ENCODE measurements around the gene PPM1D. TPM values are rescaled to one million over a fixed set of nuclear protein-coding genes. Genes with fewer than 3 reads are reported as not detected.

The PPM1D gene
- total and polyA plus RNA-seq, 2 donors (not counting 1 experiment from before 2014, with no cell fraction given): 6.5 to 27.2 TPM

DNA sequence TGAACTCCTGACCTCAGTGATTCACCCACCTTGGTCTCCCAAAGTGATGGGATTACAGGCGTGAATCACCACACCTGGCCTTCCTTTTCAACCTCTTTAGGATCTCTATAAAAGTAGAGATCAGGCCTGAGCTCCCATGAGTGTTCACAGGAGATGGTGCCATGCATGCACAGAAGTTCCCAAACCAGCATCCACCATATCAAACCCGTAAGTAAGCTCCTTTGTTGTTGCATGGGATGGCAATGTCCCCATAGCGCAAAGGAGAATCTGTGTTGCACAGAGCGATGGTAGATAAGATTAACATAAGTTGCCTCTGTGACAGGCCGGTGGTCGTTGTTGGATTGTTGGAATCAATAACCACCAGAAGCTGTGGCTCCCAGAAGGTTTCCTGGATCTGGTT lies 34.8 kb upstream of the PPM1D start:
- Histone ChIP-seq H4K20me1 (ENCODE audit: control insufficient read depth, insufficient read depth, low read length, poor library complexity, severe bottlenecking) (no peaks in the 10 kb centered on the region), H2AFZ (ENCODE audit: insufficient read depth, low read depth, low read length, poor library complexity, severe bottlenecking) (no peak overlapping the region), H3K27ac (ENCODE audit: low read length in 2 of 2) (no peak overlapping the region), H3K4me1 (ENCODE audit: control insufficient read depth in 2 of 2, insufficient read depth in 2 of 2, low read length in 2 of 2) (no peaks in the 10 kb centered on the region), H3K4me3 (ENCODE audit: control extremely low read depth in 1 of 5, extremely low read depth in 1 of 5, insufficient read depth in 1 of 5, low read depth in 2 of 5, low read length in 4 of 5) (no peak overlapping the region), H3K9me3 (ENCODE audit: control extremely low read depth in 1 of 3, control insufficient read depth in 2 of 3, insufficient read depth in 1 of 3, low read length in 2 of 3) (peaks cover 0 to 7% (median 0%) of the 10 kb centered on the region in 3 donors), H3K9ac (ENCODE audit: low read length) (no peak overlapping the region), H3K36me3 (replicated peaks in 1 of 2; ENCODE audit: control extremely low read depth in 1 of 2, control insufficient read depth in 1 of 2, extremely low read depth in 1 of 2, insufficient read depth in 2 of 2, low read length in 1 of 2) (no peaks in the 10 kb centered on the region), H3K4me2 (replicated peaks; ENCODE audit: low read depth, low read length, poor library complexity, severe bottlenecking) (no peak overlapping the region), H3K79me2 (ENCODE audit: control insufficient read depth, insufficient read depth, low read length) (no peaks in the 10 kb centered on the region), H3K27me3 (replicated peaks in 1 of 4; ENCODE audit: control extremely low read depth in 1 of 4, control insufficient read depth in 3 of 4, insufficient read depth in 4 of 4, low read length in 3 of 4) (no peaks in the 10 kb centered on the region)
- ChIA-PET CTCF (interaction anchor here (1.0 to 1.1 kb wide), 2 partner anchors 73 to 76 kb away, joined by 3 read pairs; no protein-coding TSS in a partner anchor), POLR2A (interaction anchor here (0.7 kb wide), 2 partner anchors 10 to 896 kb away, joined by 3 to 4 read pairs; no protein-coding TSS in a partner anchor)
- no peak for DNase-seq
- no peak overlapping the region for H3K4me3 Mint-ChIP-seq
- whole genome bisulfite sequencing (ENCODE audit: insufficient coverage): 94% methylated on average over 5 of the region's 6 CpGs
- peaks cover 4% of the 10 kb centered on the region for H3K9me3 Mint-ChIP-seq (ENCODE audit: insufficient read depth)
- no peak overlapping the region for H3K27ac Mint-ChIP-seq
- H3K27me3 Mint-ChIP-seq: no peaks in the 10 kb centered on the region
- H3K4me1 Mint-ChIP-seq: no peaks in the 10 kb centered on the region
- ATAC-seq (ENCODE audit: low read depth): no peak
- TF ChIP-seq, protein P1, sequence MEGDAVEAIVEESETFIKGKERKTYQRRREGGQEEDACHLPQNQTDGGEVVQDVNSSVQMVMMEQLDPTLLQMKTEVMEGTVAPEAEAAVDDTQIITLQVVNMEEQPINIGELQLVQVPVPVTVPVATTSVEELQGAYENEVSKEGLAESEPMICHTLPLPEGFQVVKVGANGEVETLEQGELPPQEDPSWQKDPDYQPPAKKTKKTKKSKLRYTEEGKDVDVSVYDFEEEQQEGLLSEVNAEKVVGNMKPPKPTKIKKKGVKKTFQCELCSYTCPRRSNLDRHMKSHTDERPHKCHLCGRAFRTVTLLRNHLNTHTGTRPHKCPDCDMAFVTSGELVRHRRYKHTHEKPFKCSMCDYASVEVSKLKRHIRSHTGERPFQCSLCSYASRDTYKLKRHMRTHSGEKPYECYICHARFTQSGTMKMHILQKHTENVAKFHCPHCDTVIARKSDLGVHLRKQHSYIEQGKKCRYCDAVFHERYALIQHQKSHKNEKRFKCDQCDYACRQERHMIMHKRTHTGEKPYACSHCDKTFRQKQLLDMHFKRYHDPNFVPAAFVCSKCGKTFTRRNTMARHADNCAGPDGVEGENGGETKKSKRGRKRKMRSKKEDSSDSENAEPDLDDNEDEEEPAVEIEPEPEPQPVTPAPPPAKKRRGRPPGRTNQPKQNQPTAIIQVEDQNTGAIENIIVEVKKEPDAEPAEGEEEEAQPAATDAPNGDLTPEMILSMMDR (IDR thresholded peaks at IDR 0.05): no peak
- no peak for TF ChIP-seq EZH2 (IDR thresholded peaks at IDR 0.05; ENCODE audit: borderline replicate concordance, insufficient read depth, low read depth, low read length, poor library complexity, severe bottlenecking)
- intact Hi-C loops (cut with micrococcal nuclease): no loop called here

DNA sequence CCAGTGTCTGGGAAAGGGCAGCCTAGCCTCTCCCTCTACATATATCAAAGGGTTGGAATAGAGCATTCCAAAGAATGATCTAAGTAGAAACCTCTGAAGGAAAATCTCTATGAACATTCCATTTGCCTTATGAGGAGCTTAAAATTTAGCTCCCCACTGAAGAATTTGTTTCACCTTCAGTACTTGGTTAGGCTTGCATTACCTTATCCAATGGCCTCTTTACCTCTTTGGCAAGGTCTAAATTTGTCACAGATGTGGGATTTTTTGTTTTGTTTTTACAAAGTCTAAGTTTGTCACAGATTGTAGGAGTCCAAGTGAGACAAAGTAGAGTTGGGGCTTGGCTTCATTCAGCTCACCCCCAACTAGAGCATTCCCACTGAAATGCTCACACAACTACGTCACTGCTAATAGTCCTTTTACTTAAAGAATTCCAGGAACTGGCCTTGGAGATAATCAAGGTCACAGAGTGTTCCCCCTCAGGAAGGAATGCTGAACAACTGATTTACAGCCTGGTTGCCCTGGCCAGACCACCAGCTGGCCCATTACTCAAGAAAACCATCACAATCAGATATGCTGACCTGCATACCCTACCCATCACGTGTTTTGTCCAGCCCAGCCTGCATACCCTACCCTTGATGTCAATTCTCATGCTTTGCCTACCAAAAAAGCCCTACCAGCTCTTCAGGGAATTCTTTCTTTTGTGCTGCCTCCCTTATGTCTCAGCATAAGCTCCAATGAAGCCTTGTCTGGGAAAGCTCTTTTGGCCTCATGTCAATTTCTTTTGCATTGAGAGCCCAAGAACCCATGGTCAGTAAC lies 26.5 kb upstream of the PPM1D start:
- 67% methylated on average over 1 of the region's 2 CpGs for whole genome bisulfite sequencing (ENCODE audit: insufficient coverage)
- peaks cover 0 to 4% of the 10 kb centered on the region in 2 donors for H3K4me1 ChIP-seq (ENCODE audit: control insufficient read depth in 2 of 2, insufficient read depth in 2 of 2, low read length in 2 of 2)
- H3K79me2 ChIP-seq (ENCODE audit: control insufficient read depth, insufficient read depth, low read length): no peaks in the 10 kb centered on the region
- TF ChIP-seq EZH2 (IDR thresholded peaks at IDR 0.05; ENCODE audit: borderline replicate concordance, insufficient read depth, low read depth, low read length, poor library complexity, severe bottlenecking): no peak
- TF ChIP-seq, protein P1 (IDR thresholded peaks at IDR 0.05): no peak
- peaks cover 17% of the 10 kb centered on the region for H3K27me3 Mint-ChIP-seq
- H3K4me3 Mint-ChIP-seq: no peak overlapping the region
- H3K27ac Mint-ChIP-seq: no peak overlapping the region
- no peak for DNase-seq
- H3K27ac ChIP-seq (ENCODE audit: low read length in 2 of 2): no peak overlapping the region
- peaks cover 4% of the 10 kb centered on the region for H3K4me1 Mint-ChIP-seq
- H3K9me3 ChIP-seq (ENCODE audit: control extremely low read depth in 1 of 3, control insufficient read depth in 2 of 3, insufficient read depth in 1 of 3, low read length in 2 of 3): no peaks in the 10 kb centered on the region
- CTCF ChIA-PET: interaction anchor here (0.6 to 1.2 kb wide), 5 partner anchors 14 to 67 kb away, joined by 3 to 7 read pairs (median 3); no protein-coding TSS in a partner anchor
- POLR2A ChIA-PET: no interaction called here
- no peak overlapping the region for H2AFZ ChIP-seq (ENCODE audit: insufficient read depth, low read depth, low read length, poor library complexity, severe bottlenecking)
- H3K9ac ChIP-seq (ENCODE audit: low read length): no peak overlapping the region
- H3K36me3 ChIP-seq (replicated peaks in 1 of 2; ENCODE audit: control extremely low read depth in 1 of 2, control insufficient read depth in 1 of 2, extremely low read depth in 1 of 2, insufficient read depth in 2 of 2, low read length in 1 of 2): no peaks in the 10 kb centered on the region
- no peaks in the 10 kb centered on the region for H3K9me3 Mint-ChIP-seq (ENCODE audit: insufficient read depth)
- no peak overlapping the region for H3K4me2 ChIP-seq (replicated peaks; ENCODE audit: low read depth, low read length, poor library complexity, severe bottlenecking)
- no peak overlapping the region for H3K4me3 ChIP-seq (ENCODE audit: control extremely low read depth in 1 of 5, extremely low read depth in 1 of 5, insufficient read depth in 1 of 5, low read depth in 2 of 5, low read length in 4 of 5)
- intact Hi-C loops (cut with micrococcal nuclease): no loop called here
- no peaks in the 10 kb centered on the region for H4K20me1 ChIP-seq (ENCODE audit: control insufficient read depth, insufficient read depth, low read length, poor library complexity, severe bottlenecking)
- no peak for ATAC-seq (ENCODE audit: low read depth)
- no peaks in the 10 kb centered on the region for H3K27me3 ChIP-seq (replicated peaks in 1 of 4; ENCODE audit: control extremely low read depth in 1 of 4, control insufficient read depth in 3 of 4, insufficient read depth in 4 of 4, low read length in 3 of 4)
